ENCODE measurements around the gene UBE2E2. TPM values are rescaled to one million over a fixed set of nuclear protein-coding genes. Genes with fewer than 3 reads are reported as not detected.

The UBE2E2 gene
- total RNA-seq, 1 experiment from 2014 or later: 12.2 TPM

GRCh38 chr3:23480329-23480714 lies 277.2 kb downstream of the UBE2E2 start:
- no peak for DNase-seq (ENCODE audit: low read depth)

- no peak for DNase-seq (ENCODE audit: low read depth)
These were observed 278.0 kb downstream of the UBE2E2 start for GRCh38 chr3:23481011-23481615.

GRCh38 chr3:23481616-23482278 lies 278.6 kb downstream of the UBE2E2 start:
- no peak for DNase-seq (ENCODE audit: low read depth)

- DNase-seq (ENCODE audit: low read depth): no peak
These were observed 281.3 kb downstream of the UBE2E2 start for GRCh38 chr3:23484386-23484785.

GRCh38 chr3:23485922-23486321 lies 282.8 kb downstream of the UBE2E2 start:
- DNase-seq (ENCODE audit: low read depth): no peak

- DNase-seq (ENCODE audit: low read depth): no peak
These were observed 283.9 kb downstream of the UBE2E2 start for GRCh38 chr3:23487015-23487414.

- no peak for DNase-seq (ENCODE audit: low read depth)
These were observed 285.5 kb downstream of the UBE2E2 start for GRCh38 chr3:23488618-23489017.

GRCh38 chr3:23489300-23490158 lies 286.4 kb downstream of the UBE2E2 start:
- no peak for DNase-seq (ENCODE audit: low read depth)

- peak; percentile 34 for DNase-seq (ENCODE audit: low read depth)
These were observed 287.3 kb downstream of the UBE2E2 start for GRCh38 chr3:23490459-23490858.

- no peak for DNase-seq (ENCODE audit: low read depth)
These were observed 288.9 kb downstream of the UBE2E2 start for GRCh38 chr3:23492057-23492456.

- no peak for DNase-seq (ENCODE audit: low read depth)
These were observed 290.8 kb downstream of the UBE2E2 start for GRCh38 chr3:23493889-23494288.

- no peak for DNase-seq (ENCODE audit: low read depth)
These were observed 291.8 kb downstream of the UBE2E2 start for GRCh38 chr3:23494967-23495366.

- DNase-seq (ENCODE audit: low read depth): peak; percentile 25
These were observed 292.4 kb downstream of the UBE2E2 start for GRCh38 chr3:23495507-23495906.

- DNase-seq (ENCODE audit: low read depth): no peak
These were observed 293.0 kb downstream of the UBE2E2 start for GRCh38 chr3:23496165-23496564.

GRCh38 chr3:23497156-23497555 lies 294.0 kb downstream of the UBE2E2 start:
- no peak for DNase-seq (ENCODE audit: low read depth)

GRCh38 chr3:23501201-23501802 lies 298.2 kb downstream of the UBE2E2 start:
- no peak for DNase-seq (ENCODE audit: low read depth)

- DNase-seq (ENCODE audit: low read depth): no peak
These were observed 305.3 kb downstream of the UBE2E2 start for GRCh38 chr3:23508464-23508863.

- no peak for DNase-seq (ENCODE audit: low read depth)
These were observed 315.3 kb downstream of the UBE2E2 start for GRCh38 chr3:23518441-23518840.

GRCh38 chr3:23519314-23520208 lies 316.4 kb downstream of the UBE2E2 start:
- DNase-seq (ENCODE audit: low read depth): no peak

- no peak for DNase-seq (ENCODE audit: low read depth)
These were observed 324.2 kb downstream of the UBE2E2 start for GRCh38 chr3:23527326-23527725.

GRCh38 chr3:23533596-23533995 lies 330.5 kb downstream of the UBE2E2 start:
- DNase-seq (ENCODE audit: low read depth): no peak
